Endodermal cell (in vitro differentiated cells): ENCODE results near the gene DOCK2. TPM values are rescaled to one million over a fixed set of nuclear protein-coding genes. Genes with fewer than 3 reads are reported as not detected.

Experiments
- DNase-seq: peaks from one replicate; pipeline ENCODE4 v3.0.0-alpha.2; 2017
- H3K27ac ChIP-seq: 2 replicates; pipeline ENCODE4 v1.5.1; 2013; ENCODE audit warnings: mild to moderate bottlenecking, low read depth, low read length, moderate library complexity
- H3K27me3 ChIP-seq: 2 replicates; pipeline ENCODE4 v1.6.1; 2013; ENCODE audit warnings: mild to moderate bottlenecking, low read length, moderate library complexity; ENCODE audit not compliant: insufficient read depth, control insufficient read depth, poor library complexity, severe bottlenecking
- H3K36me3 ChIP-seq: 2 replicates; pipeline ENCODE4 v1.7.0; 2013; ENCODE audit warnings: mild to moderate bottlenecking, low read length, moderate library complexity; ENCODE audit not compliant: control insufficient read depth, insufficient read depth
- H3K4me1 ChIP-seq: one replicate; pipeline ENCODE4 v1.7.0; 2013; ENCODE audit warnings: low read length; ENCODE audit not compliant: control insufficient read depth, insufficient read depth
- H3K4me3 ChIP-seq: 2 replicates; pipeline ENCODE4 v1.5.1; 2013; ENCODE audit warnings: mild to moderate bottlenecking, low read length, moderate library complexity
- H3K9ac ChIP-seq: 2 replicates; pipeline ENCODE4 v1.6.1; 2013; ENCODE audit warnings: mild to moderate bottlenecking, low read length, moderate library complexity; ENCODE audit not compliant: poor library complexity, severe bottlenecking; ENCODE audit errors: extremely low read depth
- H3K9me3 ChIP-seq: 2 replicates; pipeline ENCODE4 v1.6.1; 2013; ENCODE audit warnings: mild to moderate bottlenecking, low read length, moderate library complexity; ENCODE audit not compliant: control insufficient read depth
- H3K27ac Mint-ChIP-seq: 2 replicates; pipeline ENCODE4 v1.8.0; 2020; ENCODE audit warnings: mixed read lengths
- H3K27me3 Mint-ChIP-seq: 2 replicates; pipeline ENCODE4 v1.8.0; 2021; ENCODE audit warnings: mild to moderate bottlenecking, mixed read lengths; ENCODE audit not compliant: insufficient read depth
- H3K36me3 Mint-ChIP-seq: 2 replicates; pipeline ENCODE4 v1.8.0; 2020; ENCODE audit warnings: low read depth, mixed read lengths
- H3K4me1 Mint-ChIP-seq: 2 replicates; pipeline ENCODE4 v1.8.0; 2020; ENCODE audit warnings: mixed read lengths
- H3K4me3 Mint-ChIP-seq: 2 replicates; pipeline ENCODE4 v1.8.0; 2020; ENCODE audit warnings: mild to moderate bottlenecking, moderate library complexity, mixed read lengths
- H3K9me3 Mint-ChIP-seq: 2 replicates; pipeline ENCODE4 v1.8.0; 2020; ENCODE audit warnings: mild to moderate bottlenecking, mixed read lengths
- WGBS, 2 experiments: methylation state at CpG; one replicate each; pipeline versions ENCODE4 v1.1.5 to v1.1.7; 2013; ENCODE audit warnings: missing lambda C conversion rate in 2 of 2, mixed read lengths in 1 of 2; ENCODE audit not compliant: insufficient coverage in 1 of 2, insufficient read length in 1 of 2; 5-methylcytosine and 5-hydroxymethylcytosine counted together
- total RNA-seq, 2 donors: library from RNA; stranded (reverse); fragmentation: NEBNext Ultra II Directional in 1 of 2; extraction: Animal tissue kit (Norgen Biotek cat#: 25700) in 1 of 2; gene quantifications; 2 replicates in 1 of 2; 3 replicates in 1 of 2; pipeline ENCODE4 v1.2.1, GENCODE V29; 2021
- TF ChIP-seq, protein P1 (sequence below): fragments of 200-600 bp; sonication (generic); conservative IDR thresholded peaks from 2 replicates; pipeline ENCODE4 v1.5.0; 2021; ENCODE audit warnings: antibody characterized with exemption, mild to moderate bottlenecking

The DOCK2 gene
- total RNA-seq, 2 donors from 2014 or later, result 2.6 to 3.9 TPM

DNA sequence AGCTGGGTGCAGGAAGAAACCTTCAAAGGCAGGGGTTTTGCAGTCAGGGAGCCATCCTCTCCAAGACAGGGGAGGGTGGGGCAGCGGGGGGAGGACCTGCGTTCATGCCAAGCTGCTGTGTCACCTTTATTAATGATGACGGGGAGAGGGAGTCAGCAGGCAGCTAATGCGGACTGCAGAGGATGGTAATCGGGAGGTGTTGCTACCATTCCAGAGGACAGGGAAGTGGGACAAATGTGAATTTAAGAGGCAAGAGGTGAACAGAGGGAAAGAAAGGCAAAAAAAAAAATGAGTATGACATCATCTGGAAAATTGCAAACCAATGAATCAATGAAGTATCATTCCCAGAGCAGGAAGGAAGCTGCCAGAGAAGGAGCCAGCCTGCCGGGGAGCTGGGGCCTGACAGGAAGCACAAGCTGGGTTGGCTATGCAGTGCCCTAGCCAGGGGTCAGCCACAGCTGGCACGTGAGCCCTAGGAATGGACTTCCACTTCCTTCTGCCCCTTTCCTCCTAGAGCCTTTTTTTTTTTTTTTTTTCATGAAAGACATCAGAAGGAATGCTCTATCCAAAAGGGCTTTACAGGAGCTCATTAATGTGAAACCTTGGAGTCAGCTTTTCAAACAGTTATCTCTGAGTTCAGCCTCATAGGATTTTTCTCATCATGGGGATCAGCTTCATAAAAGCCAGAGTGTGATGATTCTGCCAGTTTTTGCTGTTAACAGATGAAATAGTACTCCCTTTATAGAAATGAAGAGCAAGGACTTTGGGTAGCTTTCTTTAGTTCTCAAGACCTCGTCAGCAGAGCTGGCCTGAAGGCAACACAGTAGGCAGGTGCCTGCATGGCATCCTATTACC, 334.1 kb downstream of the DOCK2 start:
- no peak overlapping the region for H3K27ac Mint-ChIP-seq
- H3K4me1 Mint-ChIP-seq, result peaks cover 7% of the 10 kb centered on the region
- H3K36me3 Mint-ChIP-seq, result no peaks in the 10 kb centered on the region

DNA sequence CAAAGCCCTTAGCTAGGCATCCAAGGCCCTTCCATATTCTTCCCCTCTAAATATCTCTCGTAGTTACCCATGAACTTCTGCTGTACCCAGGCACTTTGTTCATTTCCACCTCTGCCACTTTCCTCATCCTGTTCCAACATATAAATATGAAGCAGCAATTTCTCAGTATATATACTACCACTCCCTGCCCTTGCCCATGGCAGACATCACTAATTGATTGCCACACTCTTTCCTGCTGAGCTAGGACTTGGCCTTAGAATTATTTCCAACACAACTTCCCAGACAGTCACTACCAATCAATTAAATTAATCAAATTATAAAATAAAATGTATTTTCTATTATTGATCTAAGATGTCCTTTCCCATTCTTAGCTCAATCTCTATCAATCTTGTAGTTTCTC, 334.7 kb downstream of the DOCK2 start:
- Mint-ChIP-seq H3K9me3 (no peaks in the 10 kb centered on the region), H3K36me3 (no peaks in the 10 kb centered on the region), H3K4me1 (peaks cover 9% of the 10 kb centered on the region), H3K27ac (no peak overlapping the region), H3K27me3 (no peaks in the 10 kb centered on the region), H3K4me3 (no peak overlapping the region)
- no peak overlapping the region for H3K27ac ChIP-seq
- no peaks in the 10 kb centered on the region for H3K36me3 ChIP-seq
- TF ChIP-seq, protein P1, sequence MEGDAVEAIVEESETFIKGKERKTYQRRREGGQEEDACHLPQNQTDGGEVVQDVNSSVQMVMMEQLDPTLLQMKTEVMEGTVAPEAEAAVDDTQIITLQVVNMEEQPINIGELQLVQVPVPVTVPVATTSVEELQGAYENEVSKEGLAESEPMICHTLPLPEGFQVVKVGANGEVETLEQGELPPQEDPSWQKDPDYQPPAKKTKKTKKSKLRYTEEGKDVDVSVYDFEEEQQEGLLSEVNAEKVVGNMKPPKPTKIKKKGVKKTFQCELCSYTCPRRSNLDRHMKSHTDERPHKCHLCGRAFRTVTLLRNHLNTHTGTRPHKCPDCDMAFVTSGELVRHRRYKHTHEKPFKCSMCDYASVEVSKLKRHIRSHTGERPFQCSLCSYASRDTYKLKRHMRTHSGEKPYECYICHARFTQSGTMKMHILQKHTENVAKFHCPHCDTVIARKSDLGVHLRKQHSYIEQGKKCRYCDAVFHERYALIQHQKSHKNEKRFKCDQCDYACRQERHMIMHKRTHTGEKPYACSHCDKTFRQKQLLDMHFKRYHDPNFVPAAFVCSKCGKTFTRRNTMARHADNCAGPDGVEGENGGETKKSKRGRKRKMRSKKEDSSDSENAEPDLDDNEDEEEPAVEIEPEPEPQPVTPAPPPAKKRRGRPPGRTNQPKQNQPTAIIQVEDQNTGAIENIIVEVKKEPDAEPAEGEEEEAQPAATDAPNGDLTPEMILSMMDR, result no peak
- no peaks in the 10 kb centered on the region for H3K9me3 ChIP-seq
- H3K4me3 ChIP-seq, result no peak overlapping the region
- whole genome bisulfite sequencing, 2 experiments, result 97 to 100% methylated on average over 1 of the region's 1 CpG
- no peaks in the 10 kb centered on the region for H3K4me1 ChIP-seq
- no peaks in the 10 kb centered on the region for H3K27me3 ChIP-seq
- no peak for DNase-seq
- no peak overlapping the region for H3K9ac ChIP-seq

More for the DNA sequence above, 334.1 kb downstream of the DOCK2 start:
- H3K9ac ChIP-seq, result no peak overlapping the region
- H3K9me3 Mint-ChIP-seq, result no peaks in the 10 kb centered on the region
- no peaks in the 10 kb centered on the region for H3K27me3 ChIP-seq
- H3K4me3 Mint-ChIP-seq, result no peak overlapping the region
- no peak for DNase-seq
- WGBS, 2 experiments, result 72 to 75% methylated on average over 5 to 8 of the region's 8 CpGs
- no peaks in the 10 kb centered on the region for H3K36me3 ChIP-seq
- TF ChIP-seq, protein P1, result no peak
- no peak overlapping the region for H3K27ac ChIP-seq
- H3K9me3 ChIP-seq, result no peaks in the 10 kb centered on the region
- no peaks in the 10 kb centered on the region for H3K27me3 Mint-ChIP-seq
- no peak overlapping the region for H3K4me3 ChIP-seq
- no peaks in the 10 kb centered on the region for H3K4me1 ChIP-seq

DNA sequence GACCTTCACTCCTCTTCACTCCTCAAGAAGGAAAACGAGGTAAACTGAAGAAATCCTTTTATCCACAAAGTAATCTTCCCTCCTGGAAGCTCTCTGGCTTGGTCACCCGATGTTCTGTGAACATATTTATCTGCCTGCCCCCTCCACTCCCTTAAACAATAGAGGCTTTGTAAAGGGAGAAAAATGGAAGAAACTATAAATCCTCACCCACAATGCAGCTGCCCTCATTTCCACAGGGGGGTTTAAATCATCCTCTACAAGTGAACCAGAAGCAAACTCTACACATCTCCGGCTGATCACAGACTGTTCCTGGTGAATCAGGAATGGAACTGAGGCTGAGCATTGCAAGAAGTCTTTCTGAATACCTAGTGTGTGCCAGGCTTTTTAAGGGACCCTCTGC, 336.0 kb downstream of the DOCK2 start:
- TF ChIP-seq, protein P1, result no peak
- Mint-ChIP-seq H3K36me3 (no peaks in the 10 kb centered on the region), H3K9me3 (no peaks in the 10 kb centered on the region), H3K4me3 (no peak overlapping the region), H3K4me1 (peaks cover 12% of the 10 kb centered on the region), H3K27me3 (peaks cover 6% of the 10 kb centered on the region), H3K27ac (no peak overlapping the region)
- Histone ChIP-seq H3K27me3 (no peaks in the 10 kb centered on the region), H3K4me1 (no peaks in the 10 kb centered on the region), H3K36me3 (no peaks in the 10 kb centered on the region), H3K4me3 (no peak overlapping the region), H3K9me3 (no peaks in the 10 kb centered on the region), H3K9ac (no peak overlapping the region), H3K27ac (no peak overlapping the region)
- no peak for DNase-seq
- WGBS, 2 experiments, result 85% methylated on average over 3 of the region's 3 CpGs; no CpG with 5 or more reads in 1 of the 2 experiments
